GM12873 (cell line): ENCODE results near the gene RASGEF1B.

Experiments
- CTCF ChIP-seq: IDR thresholded peaks from 2 replicates; pipeline ENCODE4 v1.5.1; 2012; ENCODE audit warnings: low read depth, mild to moderate bottlenecking, moderate library complexity, low read length, control low read depth; ENCODE audit not compliant: insufficient read depth; ENCODE audit errors: missing control alignments

Gene RASGEF1B

GRCh38 chr4:81457921-81458520 is 13.7 kb downstream of the RASGEF1B start:
- no peak for TF ChIP-seq CTCF

GRCh38 chr4:81457345-81457744 is 14.4 kb downstream of the RASGEF1B start:
- no peak for TF ChIP-seq CTCF

GRCh38 chr4:81455897-81456296 is 15.8 kb downstream of the RASGEF1B start:
- no peak for TF ChIP-seq CTCF

- no peak for TF ChIP-seq CTCF
Measured at GRCh38 chr4:81454948-81455347, 16.8 kb downstream of the RASGEF1B start.

GRCh38 chr4:81454499-81454898 is 17.2 kb downstream of the RASGEF1B start:
- no peak for TF ChIP-seq CTCF

GRCh38 chr4:81453024-81453423 is 18.7 kb downstream of the RASGEF1B start:
- no peak for TF ChIP-seq CTCF

GRCh38 chr4:81452452-81453006 is 19.2 kb downstream of the RASGEF1B start:
- TF ChIP-seq CTCF, result no peak
